Measurements from ENCODE around the gene PLEKHA7.

PLEKHA7 gene

DNA sequence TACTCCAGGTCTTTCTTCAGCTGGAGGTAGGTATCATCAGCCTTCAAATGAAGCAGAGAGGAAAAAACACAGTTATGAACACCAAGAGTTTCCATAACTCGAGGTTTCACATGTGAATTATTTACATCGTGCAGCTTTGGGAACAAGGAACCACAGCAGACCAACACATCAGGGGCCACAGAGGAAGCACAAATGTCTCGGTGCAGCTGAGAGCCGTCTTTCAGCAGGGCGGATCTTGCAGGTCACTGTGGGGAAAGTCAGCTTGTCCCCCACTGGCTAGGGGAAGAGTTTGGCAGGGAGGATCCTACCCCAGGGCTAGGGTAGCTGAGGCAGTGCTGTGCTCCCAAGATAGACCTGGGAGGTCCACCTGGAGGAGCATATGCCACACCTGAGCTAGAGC lies 201.1 kb downstream of the PLEKHA7 start:
- H3K27me3 ChIP-seq (ENCODE audit: insufficient read depth, low read length): no peaks in the 10 kb centered on the region
- H3K4me3 ChIP-seq (ENCODE audit: low read length): no peak overlapping the region
- H3K4me1 ChIP-seq (ENCODE audit: insufficient read depth, low read length): peaks cover 22% of the 10 kb centered on the region
- H3K9me3 ChIP-seq (ENCODE audit: low read length): no peaks in the 10 kb centered on the region
- peaks cover 32% of the 10 kb centered on the region for H3K36me3 ChIP-seq (ENCODE audit: insufficient read depth, low read length)
- H2AFZ ChIP-seq (ENCODE audit: low read depth, low read length): no peak overlapping the region

- Histone ChIP-seq H3K9me3 (ENCODE audit: low read length) (no peaks in the 10 kb centered on the region), H3K4me3 (ENCODE audit: low read length) (no peak overlapping the region), H3K36me3 (ENCODE audit: insufficient read depth, low read length) (peaks cover 29% of the 10 kb centered on the region), H3K4me1 (ENCODE audit: insufficient read depth, low read length) (peaks cover 22% of the 10 kb centered on the region), H2AFZ (ENCODE audit: low read depth, low read length) (no peak overlapping the region), H3K27me3 (ENCODE audit: insufficient read depth, low read length) (no peaks in the 10 kb centered on the region)
Measured at GRCh38 chr11:16812274-16812673, 201.9 kb downstream of the PLEKHA7 start.

- Histone ChIP-seq H3K27me3 (ENCODE audit: insufficient read depth, low read length) (no peaks in the 10 kb centered on the region), H3K9me3 (ENCODE audit: low read length) (no peaks in the 10 kb centered on the region), H3K36me3 (ENCODE audit: insufficient read depth, low read length) (peaks cover 21% of the 10 kb centered on the region), H2AFZ (ENCODE audit: low read depth, low read length) (no peak overlapping the region), H3K4me3 (ENCODE audit: low read length) (no peak overlapping the region), H3K4me1 (ENCODE audit: insufficient read depth, low read length) (peaks cover 22% of the 10 kb centered on the region)
Measured at GRCh38 chr11:16811136-16812020, 202.8 kb downstream of the PLEKHA7 start.

GRCh38 chr11:16809886-16810668 lies 204.1 kb downstream of the PLEKHA7 start:
- Histone ChIP-seq H3K27me3 (ENCODE audit: insufficient read depth, low read length) (no peaks in the 10 kb centered on the region), H3K4me3 (ENCODE audit: low read length) (no peak overlapping the region), H3K4me1 (ENCODE audit: insufficient read depth, low read length) (peaks cover 22% of the 10 kb centered on the region)

DNA sequence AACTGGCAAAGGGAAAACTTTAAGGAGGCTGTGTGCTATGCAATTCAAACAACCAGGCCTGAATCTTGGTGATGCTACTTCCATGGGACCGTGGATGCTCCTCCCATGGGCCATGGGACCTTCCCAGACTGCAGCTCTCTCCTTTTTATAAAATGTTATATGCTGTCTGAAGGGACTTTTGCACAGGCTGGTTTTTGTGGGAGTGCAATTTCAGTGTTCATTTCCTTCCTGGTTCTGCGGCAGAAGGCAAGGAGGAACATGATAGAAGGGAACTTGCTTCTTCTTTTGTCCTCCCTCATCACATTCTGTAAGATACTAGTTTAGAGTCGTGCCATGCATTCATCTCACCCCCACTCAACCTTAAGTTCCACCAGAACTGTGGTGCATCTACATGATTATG lies 206.9 kb downstream of the PLEKHA7 start:
- no peaks in the 10 kb centered on the region for H3K9me3 ChIP-seq (ENCODE audit: low read length)
- H3K36me3 ChIP-seq (ENCODE audit: insufficient read depth, low read length): peaks cover 16% of the 10 kb centered on the region
- H3K4me1 ChIP-seq (ENCODE audit: insufficient read depth, low read length): peaks cover 9% of the 10 kb centered on the region
- H3K27me3 ChIP-seq (ENCODE audit: insufficient read depth, low read length): no peaks in the 10 kb centered on the region
- no peak overlapping the region for H2AFZ ChIP-seq (ENCODE audit: low read depth, low read length)
- no peak overlapping the region for H3K4me3 ChIP-seq (ENCODE audit: low read length)

More at GRCh38 chr11:16809886-16810668, 204.1 kb downstream of the PLEKHA7 start:
- Histone ChIP-seq H3K36me3 (ENCODE audit: insufficient read depth, low read length) (peaks cover 12% of the 10 kb centered on the region), H3K9me3 (ENCODE audit: low read length) (no peaks in the 10 kb centered on the region), H2AFZ (ENCODE audit: low read depth, low read length) (no peak overlapping the region)

- no peak overlapping the region for H2AFZ ChIP-seq (ENCODE audit: low read depth, low read length)
Measured at GRCh38 chr11:16806791-16807190, 207.4 kb downstream of the PLEKHA7 start.

GRCh38 chr11:16805938-16806337 lies 208.3 kb downstream of the PLEKHA7 start:
- peaks cover 21% of the 10 kb centered on the region for H3K36me3 ChIP-seq (ENCODE audit: insufficient read depth, low read length)
- H3K4me1 ChIP-seq (ENCODE audit: insufficient read depth, low read length): no peaks in the 10 kb centered on the region
- no peak overlapping the region for H3K4me3 ChIP-seq (ENCODE audit: low read length)

More at GRCh38 chr11:16806791-16807190, 207.4 kb downstream of the PLEKHA7 start:
- no peaks in the 10 kb centered on the region for H3K27me3 ChIP-seq (ENCODE audit: insufficient read depth, low read length)
- H3K9me3 ChIP-seq (ENCODE audit: low read length): no peaks in the 10 kb centered on the region
- no peak overlapping the region for H3K4me3 ChIP-seq (ENCODE audit: low read length)
- peaks cover 20% of the 10 kb centered on the region for H3K36me3 ChIP-seq (ENCODE audit: insufficient read depth, low read length)
- peaks cover 4% of the 10 kb centered on the region for H3K4me1 ChIP-seq (ENCODE audit: insufficient read depth, low read length)

GRCh38 chr11:16804104-16804947 lies 209.9 kb downstream of the PLEKHA7 start:
- peaks cover 26% of the 10 kb centered on the region for H3K36me3 ChIP-seq (ENCODE audit: insufficient read depth, low read length)
- H3K9me3 ChIP-seq (ENCODE audit: low read length): no peaks in the 10 kb centered on the region
- no peak overlapping the region for H3K4me3 ChIP-seq (ENCODE audit: low read length)
- no peak overlapping the region for H2AFZ ChIP-seq (ENCODE audit: low read depth, low read length)
- no peaks in the 10 kb centered on the region for H3K4me1 ChIP-seq (ENCODE audit: insufficient read depth, low read length)
- H3K27me3 ChIP-seq (ENCODE audit: insufficient read depth, low read length): no peaks in the 10 kb centered on the region

More at GRCh38 chr11:16805938-16806337, 208.3 kb downstream of the PLEKHA7 start:
- Histone ChIP-seq H3K9me3 (ENCODE audit: low read length) (no peaks in the 10 kb centered on the region), H3K27me3 (ENCODE audit: insufficient read depth, low read length) (no peaks in the 10 kb centered on the region), H2AFZ (ENCODE audit: low read depth, low read length) (no peak overlapping the region)

DNA sequence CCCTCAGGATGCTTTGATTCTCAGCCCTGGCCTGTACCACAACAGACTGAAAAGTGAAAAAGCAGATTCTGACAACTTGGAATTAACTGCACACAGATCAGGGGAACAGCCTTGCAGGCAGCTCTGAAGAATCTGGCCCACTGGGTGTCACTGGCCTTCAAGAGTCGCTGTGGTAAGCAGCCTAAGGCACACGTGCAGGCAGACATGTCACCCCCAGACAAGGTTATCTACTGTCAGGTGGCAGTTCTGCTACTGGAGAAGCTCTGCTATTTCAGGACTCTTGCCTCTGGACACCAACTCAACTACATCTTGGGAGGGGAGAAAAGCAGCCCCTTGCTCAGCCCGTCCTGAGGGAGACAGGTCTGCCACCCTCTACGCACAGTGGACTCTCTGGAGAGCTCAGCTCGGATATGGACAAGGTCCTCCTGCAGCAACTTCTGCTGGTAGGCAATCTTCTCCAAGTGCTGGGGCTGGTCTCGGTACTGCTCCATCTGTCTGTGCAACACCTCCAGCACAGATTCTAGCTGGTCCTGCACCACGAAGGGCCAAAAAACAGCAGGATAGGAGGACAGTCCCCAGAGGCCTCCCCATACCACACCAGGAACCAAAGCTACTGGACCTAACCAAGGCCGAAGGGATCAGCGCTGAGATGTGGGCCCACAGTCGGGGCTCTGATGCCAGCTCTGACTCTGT lies 212.8 kb downstream of the PLEKHA7 start:
- Histone ChIP-seq H3K27me3 (ENCODE audit: insufficient read depth, low read length) (no peaks in the 10 kb centered on the region), H3K9me3 (ENCODE audit: low read length) (no peaks in the 10 kb centered on the region), H3K4me1 (ENCODE audit: insufficient read depth, low read length) (no peaks in the 10 kb centered on the region), H3K4me3 (ENCODE audit: low read length) (no peak overlapping the region), H2AFZ (ENCODE audit: low read depth, low read length) (no peak overlapping the region), H3K36me3 (ENCODE audit: insufficient read depth, low read length) (peaks cover 26% of the 10 kb centered on the region)

DNA sequence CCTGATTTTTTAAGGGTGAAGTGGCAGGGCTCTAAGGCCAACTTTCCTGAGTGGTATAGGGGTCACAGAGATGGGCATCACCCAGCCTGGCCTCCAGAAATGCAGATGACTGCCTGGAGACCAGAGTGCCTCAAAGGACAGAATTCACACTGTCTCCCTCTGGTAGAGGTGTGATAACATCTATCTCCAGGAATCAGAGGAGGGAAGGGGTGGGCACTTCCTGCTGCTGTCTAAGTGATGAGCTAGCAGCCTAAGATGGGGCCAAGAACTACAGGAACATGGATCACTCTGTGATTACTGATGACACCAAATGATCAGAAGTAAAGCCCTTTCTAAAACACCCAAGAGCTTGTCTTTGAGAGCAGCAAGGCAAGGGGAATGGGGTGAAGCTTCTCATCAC lies 213.8 kb downstream of the PLEKHA7 start:
- Histone ChIP-seq H2AFZ (ENCODE audit: low read depth, low read length) (no peak overlapping the region), H3K36me3 (ENCODE audit: insufficient read depth, low read length) (peaks cover 32% of the 10 kb centered on the region), H3K9me3 (ENCODE audit: low read length) (no peaks in the 10 kb centered on the region), H3K27me3 (ENCODE audit: insufficient read depth, low read length) (no peaks in the 10 kb centered on the region), H3K4me1 (ENCODE audit: insufficient read depth, low read length) (no peaks in the 10 kb centered on the region), H3K4me3 (ENCODE audit: low read length) (no peak overlapping the region)

DNA sequence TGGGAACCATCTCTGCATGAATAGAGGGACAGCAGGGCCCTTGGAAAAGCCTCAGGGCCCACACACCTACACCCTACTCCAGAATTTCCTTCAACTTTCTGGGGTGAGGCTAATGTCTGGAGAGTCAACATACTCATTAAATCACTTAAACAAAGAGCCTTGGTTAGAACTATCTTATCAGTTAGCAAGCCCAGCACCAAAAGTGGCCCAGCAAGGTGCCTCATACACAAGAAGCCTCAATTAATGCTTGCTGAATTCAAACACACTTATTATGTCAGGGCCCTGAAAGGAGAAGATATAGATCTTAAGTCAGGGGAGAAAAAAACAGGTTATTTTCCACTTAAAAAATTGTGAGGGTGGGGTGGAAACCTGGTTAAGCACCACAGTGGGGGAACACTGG lies 214.3 kb downstream of the PLEKHA7 start:
- Histone ChIP-seq H3K4me3 (ENCODE audit: low read length) (no peak overlapping the region), H3K4me1 (ENCODE audit: insufficient read depth, low read length) (no peaks in the 10 kb centered on the region), H3K36me3 (ENCODE audit: insufficient read depth, low read length) (peaks cover 35% of the 10 kb centered on the region), H2AFZ (ENCODE audit: low read depth, low read length) (no peak overlapping the region), H3K9me3 (ENCODE audit: low read length) (no peaks in the 10 kb centered on the region), H3K27me3 (ENCODE audit: insufficient read depth, low read length) (no peaks in the 10 kb centered on the region)

DNA sequence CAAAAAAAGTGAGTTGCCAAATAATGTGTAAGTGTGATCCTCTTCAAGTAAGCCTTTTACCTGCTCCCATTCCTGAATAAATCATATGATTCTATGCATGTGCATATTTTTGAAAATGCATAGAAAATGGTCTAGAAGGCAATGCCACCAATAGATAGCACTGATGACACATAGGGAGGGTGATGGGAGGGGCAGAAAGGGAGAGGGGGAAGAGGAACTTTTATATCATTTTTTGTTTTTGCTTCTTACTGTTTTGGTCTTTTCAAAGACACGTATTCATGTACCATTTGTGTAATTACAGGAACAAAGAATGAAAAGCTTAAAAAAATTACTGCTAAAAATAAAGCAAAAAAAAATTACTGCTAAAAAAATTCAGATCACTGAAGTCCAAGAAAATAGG lies 215.0 kb downstream of the PLEKHA7 start:
- Histone ChIP-seq H3K36me3 (ENCODE audit: insufficient read depth, low read length) (peaks cover 39% of the 10 kb centered on the region), H3K27me3 (ENCODE audit: insufficient read depth, low read length) (no peaks in the 10 kb centered on the region), H3K9me3 (ENCODE audit: low read length) (no peaks in the 10 kb centered on the region), H3K4me3 (ENCODE audit: low read length) (no peak overlapping the region), H2AFZ (ENCODE audit: low read depth, low read length) (no peak overlapping the region), H3K4me1 (ENCODE audit: insufficient read depth, low read length) (no peaks in the 10 kb centered on the region)
